B cell (primary cell): ENCODE data around the gene ARHGDIG. TPM values are rescaled to one million over a fixed set of nuclear protein-coding genes. Genes with fewer than 3 reads are reported as not detected.

Source experiments
- ATAC-seq: fragments of 200-7000 bp; cut with Tn5 transposase; one replicate; pipeline ENCODE4 v1.10.0; 2021; ENCODE audit warnings: low read depth, mild to moderate bottlenecking, moderate number of reproducible peaks, moderate library complexity
- CTCF ChIA-PET: fragments of 350-600 bp; sonication (Branson Sonifier 250); formaldehyde crosslinking; loops from one replicate; lab custom pipeline; 2021; ENCODE audit warnings: antibody characterized with exemption, inconsistent platforms; lab: Charles Lee
- POLR2A ChIA-PET: fragments of 350-600 bp; sonication (Branson Sonifier 250); formaldehyde crosslinking; loops from one replicate; lab custom pipeline; 2021; ENCODE audit warnings: antibody characterized with exemption; lab: Charles Lee
- DNase-seq: peaks from one replicate; pipeline ENCODE4 v3.0.0; 2013
- H2AFZ ChIP-seq: 2 replicates; pipeline ENCODE4 v1.6.1; 2012; ENCODE audit warnings: mild to moderate bottlenecking, low read depth, low read length; ENCODE audit not compliant: insufficient read depth, poor library complexity, severe bottlenecking
- H3K27ac ChIP-seq, 2 donors: 1 replicate in 1 of 2; 2 replicates in 1 of 2; pipeline ENCODE4 v1.5.1; 2012 to 2013; ENCODE audit warnings: low read length in 2 of 2, mild to moderate bottlenecking in 2 of 2, moderate library complexity in 1 of 2
- H3K27me3 ChIP-seq, 4 experiments: fragments of 200-600 bp in 1 of 4; sonication (generic) in 1 of 4; replicated peaks in 1 of 4; 1 replicate in 2 of 4; 2 replicates in 2 of 4; pipeline versions ENCODE4 v1.6.1 to v1.7.0; 2013 to 2016; ENCODE audit warnings: low read length in 3 of 4, mild to moderate bottlenecking in 2 of 4, mixed read lengths in 1 of 4, moderate library complexity in 1 of 4; ENCODE audit not compliant: insufficient read depth in 4 of 4, control insufficient read depth in 3 of 4; ENCODE audit errors: control extremely low read depth in 1 of 4
- H3K36me3 ChIP-seq, 2 experiments: replicated peaks in 1 of 2; 1 replicate in 1 of 2; 2 replicates in 1 of 2; pipeline versions ENCODE4 v1.6.1 to v1.7.1; 2013; ENCODE audit warnings: low read length in 1 of 2; ENCODE audit not compliant: insufficient read depth in 2 of 2, control insufficient read depth in 1 of 2; ENCODE audit errors: control extremely low read depth in 1 of 2, extremely low read depth in 1 of 2
- H3K4me1 ChIP-seq, 2 donors: fragments of 200-600 bp in 1 of 2; sonication (generic) in 1 of 2; 1 replicate in 1 of 2; 2 replicates in 1 of 2; pipeline versions ENCODE4 v1.5.1 to v1.6.1; 2013 to 2017; ENCODE audit warnings: low read length in 2 of 2; ENCODE audit not compliant: control insufficient read depth in 2 of 2, insufficient read depth in 2 of 2
- H3K4me2 ChIP-seq: replicated peaks from 2 replicates; pipeline ENCODE3; 2012; ENCODE audit warnings: mild to moderate bottlenecking, low read depth, low read length; ENCODE audit not compliant: poor library complexity, severe bottlenecking
- H3K4me3 ChIP-seq, 5 experiments: fragments of 200-600 bp in 1 of 5; sonication (generic) in 1 of 5; 1 replicate in 3 of 5; 2 replicates in 2 of 5; pipeline versions ENCODE4 v1.5.1 to v1.7.0; 2011 to 2016; ENCODE audit warnings: low read length in 4 of 5, mild to moderate bottlenecking in 4 of 5, low read depth in 2 of 5, control low read depth in 1 of 5, moderate library complexity in 1 of 5; ENCODE audit not compliant: insufficient read depth in 1 of 5; ENCODE audit errors: control extremely low read depth in 1 of 5, extremely low read depth in 1 of 5
- H3K79me2 ChIP-seq: fragments of 200-600 bp; sonication (generic); one replicate; pipeline ENCODE4 v1.6.0; 2016; ENCODE audit warnings: low read length; ENCODE audit not compliant: control insufficient read depth, insufficient read depth
- H3K9ac ChIP-seq: fragments of 200-600 bp; sonication (generic); 2 replicates; pipeline ENCODE4 v1.6.1; 2017; ENCODE audit warnings: mild to moderate bottlenecking, low read length, moderate library complexity
- H3K9me3 ChIP-seq, 3 donors: one replicate each; pipeline versions ENCODE4 v1.6.1 to v1.7.1; 2013; ENCODE audit warnings: low read length in 2 of 3; ENCODE audit not compliant: control insufficient read depth in 2 of 3, insufficient read depth in 1 of 3; ENCODE audit errors: control extremely low read depth in 1 of 3
- H4K20me1 ChIP-seq: 2 replicates; pipeline ENCODE4 v1.6.0; 2012; ENCODE audit warnings: mild to moderate bottlenecking, low read length; ENCODE audit not compliant: insufficient read depth, control insufficient read depth, poor library complexity, severe bottlenecking
- H3K27ac Mint-ChIP-seq: one replicate; pipeline ENCODE4 v1.8.0; 2021; ENCODE audit warnings: mixed read lengths
- H3K27me3 Mint-ChIP-seq: one replicate; pipeline ENCODE4 v1.8.0; 2021; ENCODE audit warnings: mixed read lengths
- H3K4me1 Mint-ChIP-seq: one replicate; pipeline ENCODE4 v1.8.0; 2021; ENCODE audit warnings: mixed read lengths
- H3K4me3 Mint-ChIP-seq: one replicate; pipeline ENCODE4 v1.8.0; 2021; ENCODE audit warnings: mixed read lengths
- H3K9me3 Mint-ChIP-seq: one replicate; pipeline ENCODE4 v1.8.0; 2022; ENCODE audit warnings: mixed read lengths; ENCODE audit not compliant: insufficient read depth
- CTCF ChIP-seq: fragments of 200-600 bp; IDR thresholded peaks from one replicate; pipeline ENCODE4 v1.8.0; 2022; ENCODE audit warnings: antibody characterized with exemption, mild to moderate bottlenecking
- EZH2 ChIP-seq: IDR thresholded peaks from 2 replicates; pipeline ENCODE4 v1.6.1; 2012; ENCODE audit warnings: borderline replicate concordance, low read depth, mild to moderate bottlenecking, moderate library complexity, low read length; ENCODE audit not compliant: insufficient read depth, poor library complexity, severe bottlenecking
- WGBS: methylation state at CpG from one replicate; pipeline ENCODE4 v1.1.5; 2013; ENCODE audit warnings: missing lambda C conversion rate; ENCODE audit not compliant: insufficient coverage; 5-methylcytosine and 5-hydroxymethylcytosine counted together
- intact Hi-C: fragments of 100-400 bp; cut with micrococcal nuclease; formaldehyde crosslinking; loops from one replicate; pipeline ENCODE4 v1.10.0; 2022
- polyA plus RNA-seq: library from polyadenylated mRNA; depleted of rRNA; stranded (reverse); fragments of >200 nt; gene quantifications from 2 replicates; pipeline ENCODE4 v1.2.3, GENCODE V29; 2012
- total RNA-seq, 2 donors: library from RNA; stranded (reverse); fragments of 120-200 nt in 1 of 2; gene quantifications; 1 replicate in 1 of 2; 2 replicates in 1 of 2; pipeline versions ENCODE4 v1.2.3 to v1.2.4, GENCODE V29; 2013 to 2022

Gene ARHGDIG
- total and polyA plus RNA-seq, 2 donors (not counting 1 experiment from before 2014, with no cell fraction given): 0.64 TPM; not detected in 1

- POLR2A ChIA-PET: no interaction called here
Observed at GRCh38 chr16:262121-262745, 18.2 kb upstream of the ARHGDIG start.

More at GRCh38 chr16:262121-262745, 18.2 kb upstream of the ARHGDIG start:
- intact Hi-C loops: no loop called here
- Histone ChIP-seq H3K4me2 (no peak overlapping the region), H3K36me3 (peaks cover 0 to 37% of the 10 kb centered on the region in 2 experiments), H4K20me1 (no peaks in the 10 kb centered on the region), H2AFZ (no peak overlapping the region), H3K27me3 (no peaks in the 10 kb centered on the region), H3K79me2 (no peaks in the 10 kb centered on the region), H3K4me1 (no peaks in the 10 kb centered on the region), H3K9ac (no peak overlapping the region), H3K9me3 (no peaks in the 10 kb centered on the region), H3K27ac (no peak overlapping the region), H3K4me3 (no peak overlapping the region)
- H3K4me3 Mint-ChIP-seq: no peak overlapping the region
- H3K27ac Mint-ChIP-seq: no peak overlapping the region
- CTCF ChIA-PET: interaction anchor here (0.6 kb wide), 1 partner anchor 91 kb away, joined by 3 read pairs; no protein-coding TSS in a partner anchor
- no peaks in the 10 kb centered on the region for H3K4me1 Mint-ChIP-seq
- no peaks in the 10 kb centered on the region for H3K9me3 Mint-ChIP-seq
- ATAC-seq (no peak), DNase-seq (no peak)
- TF ChIP-seq CTCF (no peak), EZH2 (no peak)
- H3K27me3 Mint-ChIP-seq: no peaks in the 10 kb centered on the region
- 97% methylated on average over 27 of the region's 29 CpGs for WGBS
